K562 (cell line): ENCODE measurements around the gene TARS3. TPM values are rescaled to one million over a fixed set of nuclear protein-coding genes. Genes with fewer than 3 reads are reported as not detected.

Experiments
- CHD7 ChIP-seq: fragments of 200-600 bp; sonication (generic); IDR thresholded peaks from one replicate; pipeline ENCODE4 v1.6.1; 2012; ENCODE audit warnings: mild to moderate bottlenecking, low read depth, low read length, inconsistent platforms
- ELF4 ChIP-seq: fragments of 450-650 bp; formaldehyde crosslinking; IDR thresholded peaks from 2 replicates; pipeline ENCODE4 v1.4.0; 2022; ENCODE audit warnings: missing genetic modification characterization
- ZNF184 ChIP-seq: sonication (generic); formaldehyde crosslinking; IDR thresholded peaks from 2 replicates; pipeline ENCODE4 v1.5.0; 2020; ENCODE audit warnings: missing genetic modification reagents
- polyA plus RNA-seq, 8 experiments: library from polyadenylated mRNA; depleted of rRNA in 4 of 8; stranded (reverse) in 5 of 8; unstranded in 3 of 8; fragments of >200 nt; fragmentation: Nextera tagmentation in 2 of 8; fragmentation: Illumina TruSeq in 1 of 8; extraction: Ambion mirVana in 2 of 8; extraction: Trizol in 1 of 8; gene quantifications; 2 replicates each; pipeline versions ENCODE4 v1.2.1 to v1.2.3, GENCODE V29; 2011 to 2014; ENCODE audit warnings: inconsistent platforms in 1 of 8, missing spikeins in 1 of 8
- total RNA-seq, 7 experiments: library from RNA; depleted of rRNA in 6 of 7; stranded (reverse); fragments of >200 nt in 6 of 7; fragmentation: Illumina TruSeq in 2 of 7; extraction: Trizol in 2 of 7; gene quantifications; 2 replicates each; pipeline versions ENCODE4 v1.2.1 to v1.2.3, GENCODE V29; 2011 to 2021; ENCODE audit warnings: low replicate concordance in 1 of 7

Gene TARS3
- total and polyA plus RNA-seq, 9 of the 15 experiments (the other 6 are each of a cell fraction or from before 2014, with no cell fraction given), result 2.1 to 14.7 (median 9.8) TPM

DNA sequence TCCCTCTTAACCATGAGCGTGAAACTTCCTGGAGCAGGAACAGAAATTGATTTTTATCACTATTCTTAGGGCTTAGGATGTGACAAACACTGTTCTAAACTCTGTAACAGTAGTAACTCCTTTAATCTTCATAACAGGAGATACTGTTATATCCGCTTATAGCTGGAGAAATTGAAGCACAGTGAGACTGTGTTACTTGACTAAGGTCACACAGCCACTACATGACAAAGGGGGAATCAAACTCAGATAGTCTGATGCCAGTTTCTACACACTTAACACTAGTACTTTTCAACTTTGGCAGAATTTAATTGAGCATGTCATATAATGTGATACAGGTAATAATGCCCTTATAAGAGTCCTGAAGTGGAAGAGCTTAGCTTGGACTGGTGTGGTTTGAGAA, 800 bp upstream of the TARS3 start (continued):
- TF ChIP-seq CHD7, result no peak
- TF ChIP-seq ELF4 (CRISPR knock-in tag), result no peak
- TF ChIP-seq ZNF184 (CRISPR knock-in tag), result no peak
